NB4 (cell line): ENCODE results near the gene FUBP3.

Source experiments
- CTCF ChIP-seq: IDR thresholded peaks from one replicate; pipeline ENCODE4 v1.5.1; 2012; ENCODE audit warnings: low read depth, low read length
- MAX ChIP-seq: IDR thresholded peaks from 2 replicates; pipeline ENCODE4 v1.6.1; 2011; ENCODE audit warnings: low read depth, low read length

GRCh38 chr9:130548103-130548502, 31.3 kb upstream of the FUBP3 start:
- TF ChIP-seq CTCF = no peak
- TF ChIP-seq MAX = no peak
